Mesenteric fat pad (tissue), 1 donor: Measurements from ENCODE around the gene ZNF135. TPM values are rescaled to one million over a fixed set of nuclear protein-coding genes. Genes with fewer than 3 reads are reported as not detected.
A peak's percentile ranks its signal among the peaks of the same experiment; 100 is the strongest.

ENCODE experiments used
- DNase-seq: peaks from one replicate; pipeline ENCODE4 v3.0.0-alpha.2; 2020; ENCODE audit warnings: low spot score
- long read RNA-seq: library from polyadenylated mRNA; unstranded; transcript quantifications from one replicate; pipeline ENCODE4 v2.0.0, GENCODE V29; 2020
- total RNA-seq: library from RNA; stranded (reverse); fragmentation: NEBNext Ultra II Directional; extraction: Animal tissue kit (Norgen Biotek cat#: 25700); gene quantifications from one replicate; pipeline ENCODE4 v1.2.1, GENCODE V29; 2021
- donor health status: DM: yes; HTN: yes; CAD: no.

ZNF135 gene
- 3.5 TPM for total RNA-seq
- long read RNA-seq, partial matches to known transcripts, result 5 of 11 reads
- long read RNA-seq, other reads (novel, unspliced or antisense), result 5 of 11 reads

DNA sequence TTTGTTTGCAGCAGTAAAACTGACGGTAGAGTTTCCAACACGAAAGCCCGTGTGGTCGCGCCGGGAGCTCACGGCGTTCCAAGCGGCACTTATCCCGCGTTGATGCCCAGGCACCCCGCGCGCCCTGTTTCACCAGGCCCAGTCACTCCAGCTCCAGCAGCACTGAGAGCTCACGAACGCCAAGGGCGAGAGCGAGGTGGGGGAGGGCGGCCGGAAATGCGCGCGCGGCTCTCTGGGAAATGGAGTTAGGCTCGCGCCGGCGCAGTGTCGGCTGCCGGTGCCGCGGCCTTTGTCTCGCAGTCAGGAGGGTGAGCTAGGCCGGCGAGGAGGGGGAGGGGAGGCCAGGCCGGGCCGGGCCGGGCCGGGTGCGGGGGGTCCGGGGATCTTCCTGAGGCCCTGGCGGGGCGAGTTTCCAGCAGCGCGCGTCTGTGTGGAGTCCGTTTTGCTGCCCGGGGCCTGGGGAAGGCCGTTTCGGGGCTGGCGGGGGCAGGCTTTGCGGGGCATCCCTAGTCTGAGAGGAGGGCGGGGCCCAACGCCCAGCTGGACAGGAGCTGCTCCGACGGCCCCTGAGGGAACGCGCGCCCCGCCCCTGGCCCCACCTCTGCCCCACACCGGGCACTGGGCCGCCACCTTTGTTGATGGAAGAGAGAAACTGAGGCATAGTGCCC lies at the start of gene ZNF135:
Gene ZNF135, plus strand, starts transcription at position 280 of the 668 bp plus-strand sequence. CDS start 721 bp downstream, outside the sequence.
- peak; percentile 96 for DNase-seq

DNA sequence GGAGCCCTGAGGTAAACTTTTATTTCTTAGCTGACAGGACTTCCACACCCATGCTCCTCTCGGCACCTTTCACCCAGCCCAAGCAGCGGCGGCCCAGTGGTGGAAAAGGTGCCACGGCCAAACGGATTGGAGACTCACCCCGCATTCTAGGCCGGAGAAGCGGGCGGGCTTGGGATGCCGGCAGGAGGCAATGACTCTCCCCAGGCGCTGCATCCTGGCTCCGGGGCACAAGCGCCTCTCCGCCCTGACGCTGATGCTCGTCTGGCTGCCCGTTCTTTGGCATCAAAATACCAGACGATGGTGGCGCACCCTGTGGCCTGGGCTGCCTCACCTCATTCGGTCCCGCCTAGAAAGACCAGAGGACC lies 49.8 kb upstream of the ZNF135 start:
- DNase-seq, result no peak

DNA sequence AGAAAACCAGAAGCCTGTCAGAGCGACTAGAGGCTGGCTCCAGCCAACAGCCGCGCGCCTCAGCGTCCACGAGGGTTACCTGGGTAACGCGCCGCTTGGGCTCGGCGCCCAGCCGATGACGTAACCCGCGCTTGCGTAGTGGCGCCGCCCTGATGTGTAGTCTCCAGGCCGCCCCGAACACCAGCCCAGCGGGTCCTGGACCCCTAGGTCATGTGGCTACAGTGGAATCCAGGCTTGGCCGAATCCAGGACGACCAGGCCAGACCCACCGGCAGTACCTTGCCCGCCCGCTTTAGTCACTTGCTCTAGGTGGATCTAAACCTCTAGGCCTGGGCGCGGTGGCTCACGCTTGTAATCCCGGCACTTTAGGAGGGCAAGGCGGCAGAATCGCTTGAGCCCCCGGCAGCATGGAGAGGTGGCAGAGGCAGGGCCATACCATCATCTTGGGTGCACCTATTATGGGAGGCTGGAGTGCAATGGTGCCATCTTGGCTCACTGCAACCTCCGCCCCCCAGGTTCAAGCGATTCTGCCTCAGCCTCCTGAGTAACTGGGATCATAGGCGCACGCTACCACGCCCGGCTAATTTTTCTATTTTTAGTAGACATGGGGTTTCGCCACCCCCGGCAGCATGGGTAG lies 49.3 kb upstream of the ZNF135 start:
- DNase-seq, result peak; percentile 94

DNA sequence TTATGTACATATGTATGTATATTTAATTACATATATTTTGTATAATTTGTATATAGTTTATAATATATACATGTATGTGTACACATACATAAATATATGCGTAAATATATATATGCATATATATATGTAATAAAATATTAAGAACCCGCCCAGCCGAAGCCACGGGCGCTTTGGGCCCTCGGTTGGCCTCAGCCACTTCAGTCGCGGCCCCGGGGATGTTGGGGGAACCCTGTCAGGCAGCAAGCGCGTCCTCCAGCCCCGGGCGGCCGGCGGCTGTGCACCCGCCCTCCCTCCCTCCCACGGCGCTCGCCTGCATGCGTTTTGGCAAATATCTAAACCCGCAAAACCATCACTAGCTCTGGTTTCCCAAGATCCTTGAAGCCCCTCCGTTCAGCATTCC lies 48.6 kb upstream of the ZNF135 start:
- no peak for DNase-seq

GRCh38 chr19:58014141-58014540 lies 44.9 kb upstream of the ZNF135 start:
- DNase-seq, result no peak

GRCh38 chr19:58020129-58020528 lies 39.0 kb upstream of the ZNF135 start:
- no peak for DNase-seq

GRCh38 chr19:58021541-58022282 lies 37.4 kb upstream of the ZNF135 start:
- DNase-seq, result no peak

DNA sequence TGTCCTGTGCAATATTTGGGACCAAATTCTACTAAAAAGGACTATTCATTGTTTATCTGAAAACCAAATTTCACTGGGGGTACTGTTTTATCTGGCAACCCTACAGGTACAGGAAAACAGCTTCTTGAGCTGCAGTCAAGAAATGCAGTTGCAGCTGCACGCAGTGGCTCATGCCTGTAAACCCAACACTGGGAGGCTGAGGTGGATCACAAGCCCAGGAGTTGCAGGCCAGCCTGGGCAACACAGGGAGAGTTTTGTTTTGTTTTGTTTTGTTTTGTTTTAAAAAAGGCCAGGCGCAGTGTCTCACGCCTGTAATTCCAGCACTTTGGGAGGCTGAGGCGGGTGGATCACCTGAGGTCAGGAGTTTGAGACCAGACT lies 36.8 kb upstream of the ZNF135 start:
- DNase-seq, result no peak

- DNase-seq, result no peak
Observed at GRCh38 chr19:58024661-58025060, 34.4 kb upstream of the ZNF135 start.

DNA sequence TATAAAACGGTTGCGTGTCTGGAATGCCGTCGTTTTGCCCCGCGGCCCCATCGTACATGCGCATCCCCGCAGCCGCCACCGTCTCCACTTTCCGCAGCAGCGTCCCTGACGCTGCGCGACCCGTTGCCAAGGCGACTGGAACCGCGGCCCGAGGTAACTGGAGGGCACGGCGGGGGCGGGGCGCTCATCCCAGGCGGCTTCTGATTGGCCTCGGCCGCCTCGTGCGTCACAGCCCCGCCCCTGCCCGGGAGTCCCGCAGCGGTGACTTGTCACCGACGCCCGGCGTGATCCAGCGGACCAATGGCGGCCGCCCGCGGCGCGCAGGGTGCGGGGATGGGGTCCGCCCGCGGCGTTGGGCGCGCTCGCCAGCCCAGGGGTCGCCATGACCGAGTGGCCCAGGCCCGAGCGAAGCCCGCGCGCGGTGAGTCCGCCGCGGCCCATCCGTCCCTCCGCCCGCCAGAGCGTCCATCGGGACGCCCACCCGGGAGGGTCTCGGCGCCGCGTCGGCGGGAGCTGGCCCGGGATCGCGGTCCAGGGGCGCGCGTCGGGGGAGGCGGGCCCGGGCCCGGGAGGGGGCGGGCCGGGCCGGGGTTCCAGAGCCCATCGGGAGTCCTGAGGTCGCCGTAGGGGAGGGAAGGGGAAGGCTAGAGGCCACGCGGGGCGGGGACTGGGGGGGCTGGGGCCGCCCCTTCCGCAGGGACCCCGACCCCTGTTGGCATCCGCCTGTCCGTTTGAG lies 25.2 kb upstream of the ZNF135 start, which contains the start of gene ZSCAN1:
Gene ZSCAN1, plus strand, starts transcription at position 285 of the 736 bp plus-strand sequence. CDS start 3,812 bp downstream, outside the sequence.
- peak; percentile 94 for DNase-seq

- no peak for DNase-seq
Observed at GRCh38 chr19:58034477-58034793, 24.6 kb upstream of the ZNF135 start.

- DNase-seq, result no peak
Observed at GRCh38 chr19:58035863-58036262, 23.2 kb upstream of the ZNF135 start.

- DNase-seq, result no peak
Observed at GRCh38 chr19:58037927-58038687, 21.0 kb upstream of the ZNF135 start.

DNA sequence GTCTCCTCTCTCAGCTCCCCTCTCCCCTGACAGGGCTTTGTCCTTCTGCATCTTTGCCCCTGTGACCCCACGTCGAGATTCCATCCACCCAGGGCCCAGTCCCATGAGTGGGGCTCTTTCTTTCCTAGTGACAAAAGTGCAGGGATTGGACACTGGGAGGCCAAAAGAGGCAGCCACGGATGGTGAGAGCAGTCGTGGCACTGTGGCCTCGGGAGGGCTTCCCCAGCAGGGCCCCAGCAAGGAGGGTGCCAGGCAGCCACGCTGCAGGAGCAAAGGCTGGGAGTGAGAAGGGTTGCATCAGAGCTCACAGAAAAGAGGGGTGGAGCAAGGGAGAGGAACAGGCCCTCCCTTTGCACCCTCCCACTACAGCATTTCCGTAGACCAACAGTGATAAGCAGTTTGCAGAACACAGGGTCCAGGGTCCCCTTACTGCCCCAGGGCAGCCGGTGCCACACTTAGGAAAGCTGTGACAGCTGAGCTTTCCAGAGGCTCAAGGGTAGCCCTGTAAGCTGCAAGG lies 20.3 kb upstream of the ZNF135 start:
- DNase-seq, result no peak

DNA sequence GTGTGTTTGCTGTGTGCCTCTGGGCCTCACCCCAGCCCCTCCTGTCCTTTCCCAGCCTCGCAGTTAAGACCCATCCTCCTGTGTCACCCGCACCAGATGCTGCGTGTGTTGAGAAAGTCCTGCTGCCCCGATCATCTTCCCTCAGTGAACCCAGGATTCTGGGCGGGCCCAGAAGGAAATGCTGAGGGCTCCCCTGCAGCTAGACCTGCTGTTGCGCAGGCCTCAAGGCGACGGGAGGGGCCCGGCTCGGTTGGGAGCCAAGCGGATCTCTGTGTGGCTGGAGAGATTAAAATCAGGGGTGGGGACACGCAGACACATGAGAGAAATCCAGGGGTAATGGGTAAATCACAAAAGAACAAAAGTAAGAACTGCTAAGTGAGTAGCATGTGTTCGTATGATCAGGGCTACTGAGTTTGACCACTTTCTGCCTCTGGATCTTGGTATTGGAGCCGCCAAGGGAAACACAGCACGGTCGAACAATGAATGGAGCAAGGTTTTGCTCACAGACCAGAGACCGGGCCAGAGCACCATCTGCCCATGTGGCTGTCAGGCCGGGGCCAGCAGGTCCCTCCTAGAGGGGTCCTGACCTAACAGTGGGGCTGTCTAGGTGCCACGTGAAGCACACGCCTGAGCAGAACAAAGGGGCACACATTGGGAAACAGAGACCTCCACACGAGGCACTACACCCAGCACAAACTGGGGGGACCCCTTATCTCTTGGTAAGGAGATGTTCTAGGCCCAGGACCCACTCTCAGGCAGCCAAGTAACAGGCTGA lies 18.1 kb upstream of the ZNF135 start:
- DNase-seq, result no peak

- DNase-seq, result no peak
Observed at GRCh38 chr19:58042495-58043340, 16.4 kb upstream of the ZNF135 start.

GRCh38 chr19:58044391-58044790 lies 14.7 kb upstream of the ZNF135 start:
- no peak for DNase-seq

DNA sequence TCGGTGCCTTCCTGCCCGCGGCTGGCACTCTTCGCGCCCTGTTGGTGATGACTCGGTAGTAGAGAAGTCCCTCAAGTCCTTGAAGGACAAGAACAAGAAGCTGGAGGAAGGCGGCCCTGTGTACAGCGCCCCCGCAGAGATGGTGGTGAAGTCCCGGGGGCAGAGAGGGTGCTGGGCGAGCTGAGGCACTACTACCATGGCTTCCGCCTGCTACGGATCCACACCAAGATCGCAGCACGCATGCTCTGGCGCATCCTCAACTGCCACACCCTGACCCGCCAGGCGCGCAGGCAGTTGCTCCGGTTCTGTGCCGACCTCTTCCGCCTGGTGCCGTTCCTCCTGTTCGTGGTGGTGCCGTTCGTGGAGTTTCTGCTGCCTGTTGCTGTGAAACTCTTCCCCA lies 14.2 kb upstream of the ZNF135 start:
- no peak for DNase-seq
